Caco-2 (cell line): ENCODE data around the gene AMOTL1. TPM values are rescaled to one million over a fixed set of nuclear protein-coding genes. Genes with fewer than 3 reads are reported as not detected.

ENCODE experiments used
- BruUV-seq: library from RNA; stranded (reverse); fragments of 400-500 nt; replicated peaks from 2 replicates; lab custom pipeline; 2021; lab: Mats Ljungman, UMichigan
- CTCF ChIA-PET: fragments of 300-600 bp; sonication (Branson Sonifier 250); formaldehyde crosslinking; loops from one replicate; lab custom pipeline; 2022; ENCODE audit warnings: antibody characterized with exemption; lab: Charles Lee
- POLR2A ChIA-PET: fragments of 300-600 bp; sonication (Branson Sonifier 250); formaldehyde crosslinking; loops from one replicate; lab custom pipeline; 2022; ENCODE audit warnings: antibody characterized with exemption; lab: Charles Lee
- DNase-seq, 2 experiments: peaks; one replicate each; pipeline versions ENCODE4 v3.0.0 to v3.0.0-alpha.2; 2020 to 2022
- H3K27me3 ChIP-seq: replicated peaks from 2 replicates; pipeline ENCODE4 v1.6.0; 2011; ENCODE audit warnings: low read length; ENCODE audit not compliant: control insufficient read depth, insufficient read depth
- H3K36me3 ChIP-seq: 2 replicates; pipeline ENCODE4 v1.5.1; 2011; ENCODE audit warnings: low read length; ENCODE audit not compliant: control insufficient read depth, insufficient read depth
- H3K4me1 ChIP-seq: fragments of 250-450 bp; sonication (Bioruptor Pico); 2 replicates; pipeline ENCODE4 v1.5.1; 2020; ENCODE audit warnings: mild to moderate bottlenecking
- H3K4me3 ChIP-seq: 2 replicates; pipeline ENCODE4 v1.5.1; 2011; ENCODE audit warnings: low read depth, mild to moderate bottlenecking, control low read depth, low read length
- H3K9me3 ChIP-seq: fragments of 250-450 bp; sonication (Bioruptor Pico); 2 replicates; pipeline ENCODE4 v1.5.1; 2020; ENCODE audit warnings: mild to moderate bottlenecking, moderate library complexity
- H3K27ac Mint-ChIP-seq: one replicate; pipeline ENCODE4 v1.8.0; 2022; ENCODE audit warnings: mixed read lengths; ENCODE audit not compliant: unreplicated experiment
- H3K27me3 Mint-ChIP-seq: one replicate; pipeline ENCODE4 v1.8.0; 2022; ENCODE audit warnings: mixed read lengths; ENCODE audit not compliant: insufficient read depth, unreplicated experiment
- H3K36me3 Mint-ChIP-seq: one replicate; pipeline ENCODE4 v1.8.0; 2022; ENCODE audit warnings: mild to moderate bottlenecking, mixed read lengths; ENCODE audit not compliant: insufficient read depth, unreplicated experiment
- H3K4me1 Mint-ChIP-seq: one replicate; pipeline ENCODE4 v1.8.0; 2022; ENCODE audit warnings: low read depth, mixed read lengths; ENCODE audit not compliant: unreplicated experiment
- H3K4me3 Mint-ChIP-seq: one replicate; pipeline ENCODE4 v1.8.0; 2022; ENCODE audit warnings: mild to moderate bottlenecking, moderate library complexity, mixed read lengths; ENCODE audit not compliant: unreplicated experiment
- H3K9me3 Mint-ChIP-seq: one replicate; pipeline ENCODE4 v1.8.0; 2022; ENCODE audit warnings: mixed read lengths; ENCODE audit not compliant: unreplicated experiment
- CTCF ChIP-seq, 2 experiments: fragments of 200-600 bp in 1 of 2; IDR thresholded peaks; 1 replicate in 1 of 2; 2 replicates in 1 of 2; pipeline versions ENCODE4 v1.5.1 to v1.8.0; 2011 to 2022; ENCODE audit warnings: antibody characterized with exemption in 1 of 2, control low read depth in 1 of 2, inconsistent platforms in 1 of 2, low read depth in 1 of 2, low read length in 1 of 2, mild to moderate bottlenecking in 1 of 2, moderate library complexity in 1 of 2; ENCODE audit not compliant: insufficient read depth in 1 of 2, severe bottlenecking in 1 of 2, unreplicated experiment in 1 of 2
- intact Hi-C: fragments of 100-400 bp; cut with micrococcal nuclease; formaldehyde crosslinking; loops from one replicate; pipeline ENCODE4 v1.10.0; 2022; ENCODE audit not compliant: unreplicated experiment
- total RNA-seq: library from RNA; stranded (reverse); gene quantifications from 2 replicates; pipeline ENCODE4 v1.2.3, GENCODE V29; 2022

The AMOTL1 gene
- total RNA-seq, 1 experiment from 2014 or later, result 60.8 TPM

GRCh38 chr11:94734563-94735275, 33.4 kb upstream of the AMOTL1 start:
- Mint-ChIP-seq H3K9me3 (no peaks in the 10 kb centered on the region), H3K36me3 (no peaks in the 10 kb centered on the region), H3K4me1 (peaks cover 11% of the 10 kb centered on the region), H3K4me3 (no peak overlapping the region), H3K27me3 (no peaks in the 10 kb centered on the region), H3K27ac (peak overlapping the region; percentile 7)
- BruUV-seq, result no TSS peak
- no peak for TF ChIP-seq CTCF (IDR thresholded peaks at IDR 0.05; ENCODE audit: insufficient read depth in 1 of 2, low read depth in 1 of 2, low read length in 1 of 2, severe bottlenecking in 1 of 2, unreplicated experiment in 1 of 2)
- no peaks in the 10 kb centered on the region for H3K27me3 ChIP-seq
- ChIA-PET CTCF (interaction anchor here (2.4 kb wide), 1 partner anchor 111 kb away, joined by 10 read pairs; no protein-coding TSS in a partner anchor), POLR2A (no interaction called here)
- intact Hi-C loops, result no loop called here
- H3K4me3 ChIP-seq, result no peak overlapping the region
- H3K4me1 ChIP-seq, result peaks cover 55% of the 10 kb centered on the region
- H3K36me3 ChIP-seq, result no peaks in the 10 kb centered on the region
- H3K9me3 ChIP-seq, result peaks cover 6% of the 10 kb centered on the region; the same call in 1 of the 2 replicates
- no peak for DNase-seq

GRCh38 chr11:94735907-94736306, 32.2 kb upstream of the AMOTL1 start:
- POLR2A ChIA-PET, result no interaction called here
- DNase-seq, result no peak
- CTCF ChIA-PET, result interaction anchor here (2.4 kb wide), 1 partner anchor 113 kb away, joined by 10 read pairs; no protein-coding TSS in a partner anchor
- BruUV-seq, result no TSS peak
- Histone ChIP-seq H3K36me3 (no peaks in the 10 kb centered on the region), H3K4me1 (peaks cover 56% of the 10 kb centered on the region), H3K9me3 (peaks cover 6% of the 10 kb centered on the region; the same call in 1 of the 2 replicates), H3K4me3 (no peak overlapping the region), H3K27me3 (no peaks in the 10 kb centered on the region)
- no peaks in the 10 kb centered on the region for H3K9me3 Mint-ChIP-seq
- H3K4me1 Mint-ChIP-seq, result peaks cover 11% of the 10 kb centered on the region
- H3K4me3 Mint-ChIP-seq, result no peak overlapping the region
- no peak overlapping the region for H3K27ac Mint-ChIP-seq
- H3K36me3 Mint-ChIP-seq, result no peaks in the 10 kb centered on the region
- TF ChIP-seq CTCF (IDR thresholded peaks at IDR 0.05; ENCODE audit: insufficient read depth in 1 of 2, low read depth in 1 of 2, low read length in 1 of 2, severe bottlenecking in 1 of 2, unreplicated experiment in 1 of 2), result no peak
- H3K27me3 Mint-ChIP-seq, result no peaks in the 10 kb centered on the region
- intact Hi-C loops, result no loop called here

GRCh38 chr11:94737171-94737611, 31.0 kb upstream of the AMOTL1 start:
- Mint-ChIP-seq H3K27me3 (no peaks in the 10 kb centered on the region), H3K4me3 (no peak overlapping the region), H3K27ac (no peak overlapping the region), H3K9me3 (no peaks in the 10 kb centered on the region), H3K4me1 (peaks cover 20% of the 10 kb centered on the region), H3K36me3 (no peaks in the 10 kb centered on the region)
- Histone ChIP-seq H3K4me1 (peaks cover 63% of the 10 kb centered on the region), H3K9me3 (peaks cover 6% of the 10 kb centered on the region; the same call in 1 of the 2 replicates), H3K36me3 (no peaks in the 10 kb centered on the region), H3K4me3 (no peak overlapping the region), H3K27me3 (no peaks in the 10 kb centered on the region)
- ChIA-PET CTCF (interaction anchor here (0.5 to 1.3 kb wide), 5 partner anchors 9 to 114 kb away, joined by 3 to 9 read pairs (median 3); no protein-coding TSS in a partner anchor), POLR2A (no interaction called here)
- intact Hi-C loops, result loop anchor here (1.0 kb wide), 3 partner anchors 9 to 95 kb away; no protein-coding TSS in a partner anchor
- TF ChIP-seq CTCF (IDR thresholded peaks at IDR 0.05; ENCODE audit: insufficient read depth in 1 of 2, low read depth in 1 of 2, low read length in 1 of 2, severe bottlenecking in 1 of 2, unreplicated experiment in 1 of 2), result no peak
- BruUV-seq, result no TSS peak
- DNase-seq, result peak in 1 of 2 experiments; percentile 61
